G401.6 (cell line): ENCODE data around the gene VPS18.
"Not testable (repeated sequence)": the region's sequence is repeated elsewhere in the genome, so short reads cannot be mapped to it uniquely, and the experiment has no call there.

Experiments
- FAIRE-seq: peaks from 2 replicates; lab custom pipeline; 2012; peaks lifted over from hg19 to GRCh38; lab: Jason Lieb, UNC

Gene VPS18, protein sequence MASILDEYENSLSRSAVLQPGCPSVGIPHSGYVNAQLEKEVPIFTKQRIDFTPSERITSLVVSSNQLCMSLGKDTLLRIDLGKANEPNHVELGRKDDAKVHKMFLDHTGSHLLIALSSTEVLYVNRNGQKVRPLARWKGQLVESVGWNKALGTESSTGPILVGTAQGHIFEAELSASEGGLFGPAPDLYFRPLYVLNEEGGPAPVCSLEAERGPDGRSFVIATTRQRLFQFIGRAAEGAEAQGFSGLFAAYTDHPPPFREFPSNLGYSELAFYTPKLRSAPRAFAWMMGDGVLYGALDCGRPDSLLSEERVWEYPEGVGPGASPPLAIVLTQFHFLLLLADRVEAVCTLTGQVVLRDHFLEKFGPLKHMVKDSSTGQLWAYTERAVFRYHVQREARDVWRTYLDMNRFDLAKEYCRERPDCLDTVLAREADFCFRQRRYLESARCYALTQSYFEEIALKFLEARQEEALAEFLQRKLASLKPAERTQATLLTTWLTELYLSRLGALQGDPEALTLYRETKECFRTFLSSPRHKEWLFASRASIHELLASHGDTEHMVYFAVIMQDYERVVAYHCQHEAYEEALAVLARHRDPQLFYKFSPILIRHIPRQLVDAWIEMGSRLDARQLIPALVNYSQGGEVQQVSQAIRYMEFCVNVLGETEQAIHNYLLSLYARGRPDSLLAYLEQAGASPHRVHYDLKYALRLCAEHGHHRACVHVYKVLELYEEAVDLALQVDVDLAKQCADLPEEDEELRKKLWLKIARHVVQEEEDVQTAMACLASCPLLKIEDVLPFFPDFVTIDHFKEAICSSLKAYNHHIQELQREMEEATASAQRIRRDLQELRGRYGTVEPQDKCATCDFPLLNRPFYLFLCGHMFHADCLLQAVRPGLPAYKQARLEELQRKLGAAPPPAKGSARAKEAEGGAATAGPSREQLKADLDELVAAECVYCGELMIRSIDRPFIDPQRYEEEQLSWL

DNA sequence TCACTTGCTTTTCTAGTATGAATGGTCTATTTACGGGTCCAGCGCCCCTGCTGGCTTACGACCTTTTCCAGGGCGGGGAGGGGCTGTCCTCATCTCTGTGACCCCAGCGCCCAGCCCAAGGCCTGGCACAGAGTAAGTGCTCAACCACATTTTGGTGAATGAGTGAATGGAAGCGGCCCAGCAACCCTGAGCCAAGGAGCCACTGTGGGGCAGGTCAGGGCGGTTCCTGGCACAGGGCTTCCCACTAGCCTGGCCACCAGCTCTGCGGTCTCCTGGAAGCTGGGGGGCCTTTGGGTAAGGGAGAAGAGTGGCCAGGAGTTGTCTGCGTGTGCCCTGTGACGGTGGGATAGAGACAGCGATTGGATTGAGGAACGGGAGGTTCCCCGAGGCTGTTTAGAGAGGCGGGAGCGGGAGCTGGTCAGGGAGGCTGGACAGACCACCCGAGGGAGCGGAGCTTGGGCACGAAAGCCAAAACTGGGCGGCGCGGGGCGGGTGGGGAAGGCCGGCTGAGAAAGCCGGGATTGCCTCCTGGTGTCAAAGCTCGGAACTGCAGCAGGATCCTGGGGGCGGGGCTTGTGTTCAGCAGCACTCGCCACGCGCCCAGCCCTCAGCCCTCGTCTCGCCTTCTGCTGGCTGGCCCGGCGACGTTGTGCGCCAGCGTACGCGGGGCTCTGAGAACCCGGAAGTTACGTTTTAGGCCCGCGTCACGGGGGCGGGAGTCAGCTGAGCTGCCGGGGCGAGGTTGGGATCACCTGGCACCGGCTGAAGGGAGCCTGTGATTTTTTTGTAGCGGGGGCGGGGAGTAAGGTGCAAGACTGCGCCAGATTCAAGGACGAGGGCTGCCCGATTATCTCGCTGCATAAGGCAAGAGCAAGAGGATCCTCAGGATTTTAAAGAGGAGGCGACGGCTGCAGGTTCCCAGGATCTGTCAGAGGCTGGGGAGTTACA, at the start of gene VPS18:
TSS of gene VPS18 (plus strand) at position 718 of the 948 bp plus-strand sequence. CDS start 319 bp downstream, outside the sequence.
- peak; percentile 94 for FAIRE-seq

DNA sequence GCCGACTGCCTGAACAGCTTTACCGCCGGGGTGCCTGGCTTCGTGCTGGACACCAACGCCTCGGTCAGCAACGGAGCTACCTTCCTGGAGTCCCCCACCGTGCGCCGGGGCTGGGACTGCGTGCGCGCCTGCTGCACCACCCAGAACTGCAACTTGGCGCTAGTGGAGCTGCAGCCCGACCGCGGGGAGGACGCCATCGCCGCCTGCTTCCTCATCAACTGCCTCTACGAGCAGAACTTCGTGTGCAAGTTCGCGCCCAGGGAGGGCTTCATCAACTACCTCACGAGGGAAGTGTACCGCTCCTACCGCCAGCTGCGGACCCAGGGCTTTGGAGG, 49.6 kb upstream of the VPS18 start:
- FAIRE-seq = no peak

GRCh38 chr15:40845036-40845435, 49.2 kb upstream of the VPS18 start:
- no peak for FAIRE-seq

GRCh38 chr15:40845511-40846284, 48.6 kb upstream of the VPS18 start:
- no peak for FAIRE-seq

DNA sequence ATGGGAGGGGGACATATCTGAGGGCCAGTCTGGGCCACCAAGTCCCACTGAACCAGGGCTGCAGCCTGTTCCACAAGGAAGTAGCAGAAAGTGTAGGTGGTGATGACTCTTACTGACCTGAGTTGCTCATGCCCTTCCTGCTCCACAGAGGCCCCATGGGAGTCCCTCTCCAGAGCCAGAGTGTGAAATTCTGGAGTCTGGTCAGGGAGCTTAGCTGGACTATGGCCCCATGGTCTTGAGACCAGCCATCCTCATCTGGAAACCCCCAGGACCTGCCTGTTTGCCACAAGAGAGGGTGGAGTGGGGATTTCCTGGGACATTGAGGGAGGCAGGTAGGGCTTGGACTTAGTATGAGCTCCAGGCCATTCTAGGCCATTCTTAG, 47.4 kb upstream of the VPS18 start:
- FAIRE-seq = no peak

GRCh38 chr15:40847223-40847961, 46.9 kb upstream of the VPS18 start:
- no peak for FAIRE-seq

DNA sequence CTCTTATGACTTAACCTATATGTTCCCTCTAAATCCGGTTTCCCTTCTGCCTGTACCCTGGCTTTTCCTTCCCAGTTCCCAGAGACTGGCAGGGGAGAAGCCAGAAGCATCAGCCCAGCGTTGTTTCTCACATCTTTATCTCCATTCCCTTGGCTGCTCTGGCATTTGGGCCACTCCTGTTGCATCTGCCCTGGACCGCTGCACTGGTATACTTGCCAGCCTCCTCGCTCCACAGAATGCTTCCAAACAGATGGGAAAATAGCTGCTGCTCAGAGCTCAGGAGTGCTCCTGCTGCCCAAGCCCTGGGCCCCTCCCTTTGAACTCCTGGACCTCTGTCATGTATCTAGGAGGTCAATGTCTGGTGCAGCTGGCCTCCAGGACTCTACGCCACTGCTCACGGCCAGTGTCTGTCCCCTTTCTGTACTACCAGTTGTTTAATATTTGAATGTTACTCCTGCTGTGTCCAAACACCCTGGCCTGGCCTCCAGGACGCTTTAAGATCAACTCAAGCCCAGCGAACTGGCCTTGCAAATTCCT, 43.6 kb upstream of the VPS18 start:
- no peak for FAIRE-seq

GRCh38 chr15:40852529-40852928, 41.7 kb upstream of the VPS18 start:
- FAIRE-seq = no peak

DNA sequence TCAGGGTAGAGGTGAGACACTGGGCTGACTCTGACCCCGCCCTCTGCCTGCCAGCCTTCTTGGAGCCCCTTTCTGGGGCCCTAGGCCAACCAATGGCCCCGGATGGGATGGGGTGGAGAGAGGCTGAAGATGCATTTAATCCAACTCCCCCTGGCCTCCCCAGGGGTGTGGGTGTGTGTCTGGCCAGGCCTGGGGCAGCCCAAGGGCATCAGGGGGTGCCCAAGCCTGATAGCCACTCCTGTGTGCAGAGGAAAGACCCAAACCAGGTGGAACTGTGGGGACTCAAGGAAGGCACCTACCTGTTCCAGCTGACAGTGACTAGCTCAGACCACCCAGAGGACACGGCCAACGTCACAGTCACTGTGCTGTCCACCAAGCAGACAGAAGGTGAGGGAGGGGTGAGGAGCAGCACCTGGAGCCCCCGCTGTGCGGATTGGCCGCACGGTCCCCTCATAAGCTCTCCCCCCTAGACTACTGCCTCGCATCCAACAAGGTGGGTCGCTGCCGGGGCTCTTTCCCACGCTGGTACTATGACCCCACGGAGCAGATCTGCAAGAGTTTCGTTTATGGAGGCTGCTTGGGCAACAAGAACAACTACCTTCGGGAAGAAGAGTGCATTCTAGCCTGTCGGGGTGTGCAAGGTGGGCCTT, 40.9 kb upstream of the VPS18 start:
- no peak for FAIRE-seq

- no peak for FAIRE-seq
These were observed 40.1 kb upstream of the VPS18 start for GRCh38 chr15:40854161-40854560.

DNA sequence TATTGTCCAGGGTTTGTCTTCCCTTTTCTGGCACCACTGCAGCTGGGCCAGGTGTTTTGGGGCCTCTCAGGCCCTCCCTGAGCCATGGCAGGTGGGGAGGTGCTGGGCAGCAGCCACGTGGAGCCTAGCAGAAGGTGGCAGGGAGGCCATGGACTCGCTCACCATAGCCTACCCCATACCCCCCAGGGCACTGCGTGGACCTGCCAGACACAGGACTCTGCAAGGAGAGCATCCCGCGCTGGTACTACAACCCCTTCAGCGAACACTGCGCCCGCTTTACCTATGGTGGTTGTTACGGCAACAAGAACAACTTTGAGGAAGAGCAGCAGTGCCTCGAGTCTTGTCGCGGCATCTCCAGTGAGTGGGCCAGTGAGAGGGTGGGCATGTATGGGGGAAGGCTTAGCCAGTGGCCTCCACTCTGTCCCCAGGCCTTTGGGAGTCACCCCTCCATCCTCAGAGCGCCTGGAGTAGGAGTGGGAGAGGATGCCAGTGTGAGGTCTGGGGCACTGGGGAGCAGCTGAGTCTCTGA, 38.5 kb upstream of the VPS18 start:
- no peak for FAIRE-seq

DNA sequence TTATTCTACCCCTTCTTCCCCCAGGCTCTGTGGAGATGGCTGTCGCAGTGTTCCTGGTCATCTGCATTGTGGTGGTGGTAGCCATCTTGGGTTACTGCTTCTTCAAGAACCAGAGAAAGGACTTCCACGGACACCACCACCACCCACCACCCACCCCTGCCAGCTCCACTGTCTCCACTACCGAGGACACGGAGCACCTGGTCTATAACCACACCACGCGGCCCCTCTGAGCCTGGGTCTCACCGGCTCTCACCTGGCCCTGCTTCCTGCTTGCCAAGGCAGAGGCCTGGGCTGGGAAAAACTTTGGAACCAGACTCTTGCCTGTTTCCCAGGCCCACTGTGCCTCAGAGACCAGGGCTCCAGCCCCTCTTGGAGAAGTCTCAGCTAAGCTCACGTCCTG, 37.5 kb upstream of the VPS18 start:
- FAIRE-seq = no peak

GRCh38 chr15:40857601-40858341, 36.5 kb upstream of the VPS18 start:
- FAIRE-seq = peak; percentile 6

- FAIRE-seq = no peak
These were observed 35.5 kb upstream of the VPS18 start for GRCh38 chr15:40858706-40859105.

GRCh38 chr15:40859206-40859851, 34.9 kb upstream of the VPS18 start:
- no peak for FAIRE-seq

DNA sequence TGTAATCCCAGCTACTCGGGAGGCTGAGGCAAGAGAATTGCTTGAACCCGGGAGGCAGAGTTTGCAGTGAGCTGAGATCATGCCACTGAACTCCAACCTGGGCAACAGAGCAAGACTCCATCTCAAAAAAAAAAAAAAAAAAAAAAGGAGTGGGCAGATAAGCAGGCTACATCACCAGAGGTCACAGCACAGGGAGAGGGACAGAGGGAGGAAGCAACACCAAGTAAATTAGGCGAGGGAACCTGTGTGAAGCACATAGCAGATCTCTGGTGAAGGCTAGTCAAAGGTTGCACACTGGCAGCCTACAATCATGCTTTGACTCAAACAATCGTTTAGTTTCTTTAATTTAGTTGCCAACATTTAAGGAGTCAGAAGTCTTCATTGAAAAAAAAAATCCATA, 33.1 kb upstream of the VPS18 start:
- FAIRE-seq = not testable (repeated sequence)

GRCh38 chr15:40863660-40864270, 30.5 kb upstream of the VPS18 start:
- no peak for FAIRE-seq

DNA sequence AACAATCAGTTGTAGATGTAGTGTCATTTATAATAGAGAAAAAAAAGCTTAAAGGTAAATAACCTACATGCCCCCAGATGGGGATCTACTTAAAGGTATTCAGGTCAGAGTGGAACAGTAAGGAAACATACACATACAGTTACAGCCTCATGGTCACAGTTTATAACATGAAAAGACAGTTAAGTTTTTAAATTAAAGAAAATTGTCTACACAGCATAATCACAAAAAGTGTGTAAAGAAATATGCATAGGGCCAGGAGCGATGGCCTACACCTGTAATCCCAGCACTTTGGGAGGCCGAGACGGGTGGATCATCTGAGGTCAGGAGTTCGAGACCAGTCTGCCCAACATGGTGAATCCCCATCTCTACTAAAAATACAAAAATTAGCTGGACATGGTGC, 27.1 kb upstream of the VPS18 start:
- no peak for FAIRE-seq
